K562 (cell line): ENCODE data around the gene USP13. TPM values are rescaled to one million over a fixed set of nuclear protein-coding genes. Genes with fewer than 3 reads are reported as not detected.
A peak's percentile ranks its signal among the peaks of the same experiment; 100 is the strongest.

Experiments
- ATAC-seq: fragments of 200-7000 bp; cut with Tn5 transposase; 3 replicates; pipeline ENCODE4 v1.9.1; 2020; ENCODE audit warnings: moderate library complexity
- BruUV-seq: library from RNA; stranded (reverse); fragments of 400-500 nt; replicated peaks from 2 replicates; lab custom pipeline; 2021; lab: Mats Ljungman, UMichigan
- CTCF ChIA-PET: fragments of 300-600 bp; formaldehyde crosslinking; extraction: SDS; loops from one replicate; lab custom pipeline; 2021; ENCODE audit warnings: low intra/inter-chr PET ratio; lab: Yijun Ruan, JAX
- POLR2A ChIA-PET: fragments of 300-600, 350-650 bp; sonication (Branson Sonifier 250); formaldehyde crosslinking; extraction: SDS; loops from one replicate; lab custom pipeline; 2021; ENCODE audit warnings: antibody characterized with exemption, inconsistent platforms; lab: Yijun Ruan, JAX
- DNase-seq, 4 experiments: peaks; one replicate each; pipeline versions ENCODE4 v3.0.0 to v3.0.0-alpha.2; 2011 to 2018; ENCODE audit warnings: low spot score in 3 of 4, mixed read lengths in 3 of 4; ENCODE audit errors: extremely low read depth in 1 of 4
- FAIRE-seq: peaks from 2 replicates; lab custom pipeline; 2011; peaks lifted over from hg19 to GRCh38; lab: Jason Lieb, UNC
- H2AFZ ChIP-seq: 2 replicates; pipeline ENCODE4 v1.6.0; 2011; ENCODE audit warnings: low read depth, low read length, control low read depth, inconsistent platforms
- H3K27ac ChIP-seq: fragments of 200-600 bp; 3 replicates; pipeline ENCODE4 v1.8.0; 2011; ENCODE audit warnings: low read depth, mild to moderate bottlenecking, control low read depth, inconsistent platforms, low read length, moderate library complexity, mixed read lengths; ENCODE audit errors: extremely low read depth
- H3K27me3 ChIP-seq, 2 experiments: fragments of 300-600 bp in 1 of 2; 2 replicates in 1 of 2; 3 replicates in 1 of 2; pipeline versions ENCODE4 v1.6.0 to v1.8.0; 2011; ENCODE audit warnings: inconsistent platforms in 2 of 2, low read length in 2 of 2, mild to moderate bottlenecking in 1 of 2, mixed read lengths in 1 of 2, moderate library complexity in 1 of 2; ENCODE audit not compliant: control insufficient read depth in 2 of 2, insufficient read depth in 2 of 2
- H3K36me3 ChIP-seq: fragments of 300-600 bp; 3 replicates; pipeline ENCODE4 v1.8.0; 2011; ENCODE audit warnings: mild to moderate bottlenecking, low read length, inconsistent platforms; ENCODE audit not compliant: control insufficient read depth, insufficient read depth
- H3K4me1 ChIP-seq, 2 experiments: fragments of 200-600 bp in 1 of 2; replicated peaks in 1 of 2; 2 replicates in 1 of 2; 3 replicates in 1 of 2; pipeline versions ENCODE4 v1.5.1 to v1.8.0; 2011; ENCODE audit warnings: inconsistent platforms in 2 of 2, low read length in 2 of 2, mild to moderate bottlenecking in 1 of 2, mixed read lengths in 1 of 2, moderate library complexity in 1 of 2; ENCODE audit not compliant: control insufficient read depth in 2 of 2, insufficient read depth in 2 of 2
- H3K4me2 ChIP-seq: 2 replicates; pipeline ENCODE4 v1.6.1; 2011; ENCODE audit warnings: low read length, control low read depth, inconsistent platforms, mixed read lengths; ENCODE audit not compliant: insufficient read depth
- H3K4me3 ChIP-seq: fragments of 200-600 bp; sonication (generic), shearing (Covaris generic); 2 replicates; pipeline ENCODE4 v1.5.1; 2016; ENCODE audit warnings: control low read depth, inconsistent platforms
- H3K79me2 ChIP-seq: fragments of 200-600 bp; 3 replicates; pipeline ENCODE4 v1.8.0; 2011; ENCODE audit warnings: low read length, inconsistent platforms; ENCODE audit not compliant: control insufficient read depth, insufficient read depth
- H3K9ac ChIP-seq, 2 experiments: 2 replicates each; pipeline versions ENCODE4 v1.6.0 to v1.6.1; 2011; ENCODE audit warnings: low read depth in 2 of 2, low read length in 2 of 2, control low read depth in 1 of 2, inconsistent platforms in 1 of 2, mild to moderate bottlenecking in 1 of 2, mixed read lengths in 1 of 2; ENCODE audit not compliant: insufficient read depth in 1 of 2
- H3K9me1 ChIP-seq: one replicate; pipeline ENCODE4 v1.6.0; 2011; ENCODE audit warnings: inconsistent platforms, mild to moderate bottlenecking, low read length, moderate library complexity; ENCODE audit not compliant: control insufficient read depth, insufficient read depth
- H3K9me3 ChIP-seq: replicated peaks from 2 replicates; pipeline ENCODE4 v1.5.1; 2011; ENCODE audit warnings: low read depth, low read length, inconsistent platforms; ENCODE audit not compliant: control insufficient read depth, insufficient read depth
- H4K20me1 ChIP-seq: replicated peaks from 2 replicates; pipeline ENCODE4 v1.6.1; 2011; ENCODE audit warnings: low read length, inconsistent platforms, mixed read lengths; ENCODE audit not compliant: control insufficient read depth, insufficient read depth
- ARID1B ChIP-seq: fragments of 450-650 bp; IDR thresholded peaks from 2 replicates; pipeline ENCODE4 v1.6.1; 2016; ENCODE audit warnings: antibody characterized with exemption, mild to moderate bottlenecking, inconsistent platforms
- ARNT ChIP-seq, 2 experiments: fragments of 450-650 bp; IDR thresholded peaks; 2 replicates each; pipeline ENCODE4 v1.6.1; 2016; ENCODE audit warnings: mild to moderate bottlenecking in 1 of 2
- CAMTA2 ChIP-seq: fragments of 250-450 bp; sonication (Bioruptor Pico); conservative IDR thresholded peaks from 2 replicates; pipeline ENCODE4 v1.5.1; 2022
- CHD1 ChIP-seq: fragments of 200-600 bp; sonication (generic); IDR thresholded peaks from one replicate; pipeline ENCODE4 v1.6.1; 2012; ENCODE audit warnings: mild to moderate bottlenecking, moderate library complexity, low read length, inconsistent platforms
- NFE2 ChIP-seq: IDR thresholded peaks from 2 replicates; pipeline ENCODE4 v1.6.1; 2014; ENCODE audit warnings: antibody characterized with exemption, low read depth
- RBM39 ChIP-seq: fragments of 200-400 bp; formaldehyde crosslinking; optimal IDR thresholded peaks from 2 replicates; pipeline ENCODE3; 2018; ENCODE audit warnings: low read depth, low read length
- TCF7 ChIP-seq: sonication (generic); IDR thresholded peaks from 2 replicates; pipeline ENCODE4 v1.6.1; 2016; ENCODE audit warnings: antibody characterized with exemption, borderline replicate concordance
- ZNF253 ChIP-seq: fragments of 250-450 bp; sonication (Bioruptor Pico); conservative IDR thresholded peaks from 2 replicates; pipeline ENCODE4 v1.6.1; 2021; ENCODE audit warnings: mild to moderate bottlenecking
- WGBS: fragments of 100-300 bp; shearing (Covaris generic); methylation state at CpG from one replicate; pipeline ENCODE4 v1.1.6; 2016; ENCODE audit warnings: low coverage, mixed read lengths; ENCODE audit not compliant: insufficient coverage; ENCODE audit errors: missing lambda C conversion rate; 5-methylcytosine and 5-hydroxymethylcytosine counted together
- in situ Hi-C: fragments of 300-500 bp; cut with MboI; formaldehyde crosslinking; loops from 4 replicates; pipeline ENCODE4 v1.15.0; 2018; ENCODE audit warnings: inconsistent platforms, mixed read lengths
- intact Hi-C: fragments of 100-400 bp; cut with micrococcal nuclease; formaldehyde crosslinking; loops from 2 replicates; pipeline ENCODE4 v1.14.2; 2022
- polyA plus RNA-seq, 8 experiments: library from polyadenylated mRNA; depleted of rRNA in 4 of 8; stranded (reverse) in 5 of 8; unstranded in 3 of 8; fragments of >200 nt; fragmentation: Nextera tagmentation in 2 of 8; fragmentation: Illumina TruSeq in 1 of 8; extraction: Ambion mirVana in 2 of 8; extraction: Trizol in 1 of 8; gene quantifications; 2 replicates each; pipeline versions ENCODE4 v1.2.1 to v1.2.3, GENCODE V29; 2011 to 2014; ENCODE audit warnings: inconsistent platforms in 1 of 8, missing spikeins in 1 of 8
- total RNA-seq, 7 experiments: library from RNA; depleted of rRNA in 6 of 7; stranded (reverse); fragments of >200 nt in 6 of 7; fragmentation: Illumina TruSeq in 2 of 7; extraction: Trizol in 2 of 7; gene quantifications; 2 replicates each; pipeline versions ENCODE4 v1.2.1 to v1.2.3, GENCODE V29; 2011 to 2021; ENCODE audit warnings: low replicate concordance in 1 of 7
- TF ChIP-seq, protein P1 (sequence below): fragments of 450-650 bp; IDR thresholded peaks from 2 replicates; pipeline ENCODE4 v1.6.1; 2016; ENCODE audit warnings: missing biosample characterization, missing genetic modification characterization
- TF ChIP-seq, protein P2 (sequence below), 2 experiments: IDR thresholded peaks; 2 replicates each; pipeline ENCODE4 v1.6.1; 2012; ENCODE audit warnings: improper control_type of control experiment in 2 of 2, low read depth in 2 of 2, low read length in 2 of 2, borderline replicate concordance in 1 of 2
- TF ChIP-seq, protein P3 (sequence below): sonication (generic); formaldehyde crosslinking; IDR thresholded peaks from 2 replicates; pipeline ENCODE4 v1.8.1; 2023; ENCODE audit warnings: mild to moderate bottlenecking, missing genetic modification reagents
- TF ChIP-seq, protein P4 (sequence below), 3 experiments: IDR thresholded peaks in 2 of 3; conservative IDR thresholded peaks in 1 of 3; 2 replicates each; pipeline ENCODE4 v1.5.1; 2011 to 2012; ENCODE audit warnings: low read length in 3 of 3, mild to moderate bottlenecking in 3 of 3, control low read depth in 2 of 3, improper control_type of control experiment in 1 of 3, inconsistent platforms in 1 of 3, low read depth in 1 of 3, mixed read lengths in 1 of 3, moderate library complexity in 1 of 3; ENCODE audit not compliant: insufficient read depth in 2 of 3

The USP13 gene
- total and polyA plus RNA-seq, 9 of the 15 experiments (the other 6 are each of a cell fraction or from before 2014, with no cell fraction given) = 0.11 to 2.3 (median 0.51) TPM

DNA sequence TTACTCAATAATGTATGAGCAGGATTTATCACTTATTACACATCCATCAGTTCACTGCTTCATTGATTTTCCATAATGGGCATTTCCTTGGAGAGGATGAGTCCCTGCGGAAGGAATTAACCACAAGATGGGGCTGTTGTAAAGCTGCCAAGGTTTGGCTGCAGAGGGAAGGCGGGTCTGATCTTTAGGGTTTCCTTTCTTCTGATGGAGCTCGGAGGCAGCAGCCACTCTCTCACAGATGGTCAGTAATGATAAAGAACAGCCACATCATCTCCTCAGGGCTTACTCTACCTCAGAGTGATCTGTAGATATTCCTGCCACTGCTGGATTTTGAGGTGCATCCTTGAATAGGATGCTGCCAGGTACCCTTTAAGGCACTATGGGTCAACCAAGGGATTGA is 115.2 kb downstream of the USP13 start:
- Histone ChIP-seq H3K9ac (no peak overlapping the region), H3K27me3 (no peaks in the 10 kb centered on the region), H3K4me2 (no peak overlapping the region), H3K9me1 (no peaks in the 10 kb centered on the region), H3K4me3 (no peak overlapping the region), H3K36me3 (no peaks in the 10 kb centered on the region), H3K79me2 (no peaks in the 10 kb centered on the region), H3K27ac (no peak overlapping the region), H4K20me1 (no peaks in the 10 kb centered on the region), H3K4me1 (no peaks in the 10 kb centered on the region), H2AFZ (no peak overlapping the region), H3K9me3 (no peaks in the 10 kb centered on the region)
- intact Hi-C loops (loop anchor here (5.0 kb wide), 1 partner anchor 829 kb away; no protein-coding TSS in a partner anchor), in situ Hi-C loops (no loop called here)
- FAIRE-seq (peak; percentile 65), ATAC-seq (peak; percentile 91), DNase-seq (peak; percentile 59 to 64 (median 60))
- 2% methylated on average over 3 of the region's 3 CpGs for WGBS
- ChIA-PET CTCF (interaction anchor here (0.8 kb wide), 1 partner anchor 828 kb away, joined by 3 read pairs; no protein-coding TSS in a partner anchor), POLR2A (interaction anchor here (0.6 to 0.9 kb wide), 2 partner anchors 43 to 103 kb away, joined by 3 to 4 read pairs; no protein-coding TSS in a partner anchor)
- BruUV-seq = no TSS peak
- TF ChIP-seq, protein P1, sequence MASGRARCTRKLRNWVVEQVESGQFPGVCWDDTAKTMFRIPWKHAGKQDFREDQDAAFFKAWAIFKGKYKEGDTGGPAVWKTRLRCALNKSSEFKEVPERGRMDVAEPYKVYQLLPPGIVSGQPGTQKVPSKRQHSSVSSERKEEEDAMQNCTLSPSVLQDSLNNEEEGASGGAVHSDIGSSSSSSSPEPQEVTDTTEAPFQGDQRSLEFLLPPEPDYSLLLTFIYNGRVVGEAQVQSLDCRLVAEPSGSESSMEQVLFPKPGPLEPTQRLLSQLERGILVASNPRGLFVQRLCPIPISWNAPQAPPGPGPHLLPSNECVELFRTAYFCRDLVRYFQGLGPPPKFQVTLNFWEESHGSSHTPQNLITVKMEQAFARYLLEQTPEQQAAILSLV (tag) = no peak
- TF ChIP-seq, protein P2, sequence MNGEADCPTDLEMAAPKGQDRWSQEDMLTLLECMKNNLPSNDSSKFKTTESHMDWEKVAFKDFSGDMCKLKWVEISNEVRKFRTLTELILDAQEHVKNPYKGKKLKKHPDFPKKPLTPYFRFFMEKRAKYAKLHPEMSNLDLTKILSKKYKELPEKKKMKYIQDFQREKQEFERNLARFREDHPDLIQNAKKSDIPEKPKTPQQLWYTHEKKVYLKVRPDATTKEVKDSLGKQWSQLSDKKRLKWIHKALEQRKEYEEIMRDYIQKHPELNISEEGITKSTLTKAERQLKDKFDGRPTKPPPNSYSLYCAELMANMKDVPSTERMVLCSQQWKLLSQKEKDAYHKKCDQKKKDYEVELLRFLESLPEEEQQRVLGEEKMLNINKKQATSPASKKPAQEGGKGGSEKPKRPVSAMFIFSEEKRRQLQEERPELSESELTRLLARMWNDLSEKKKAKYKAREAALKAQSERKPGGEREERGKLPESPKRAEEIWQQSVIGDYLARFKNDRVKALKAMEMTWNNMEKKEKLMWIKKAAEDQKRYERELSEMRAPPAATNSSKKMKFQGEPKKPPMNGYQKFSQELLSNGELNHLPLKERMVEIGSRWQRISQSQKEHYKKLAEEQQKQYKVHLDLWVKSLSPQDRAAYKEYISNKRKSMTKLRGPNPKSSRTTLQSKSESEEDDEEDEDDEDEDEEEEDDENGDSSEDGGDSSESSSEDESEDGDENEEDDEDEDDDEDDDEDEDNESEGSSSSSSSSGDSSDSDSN (IDR thresholded peaks at IDR 0.05; ENCODE audit: borderline replicate concordance in 1 of 2, low read depth in 2 of 2, low read length in 2 of 2) = no peak
- no peak for TF ChIP-seq ARNT (IDR thresholded peaks at IDR 0.05)
- TF ChIP-seq ZNF253 (CRISPR knock-in tag) = no peak
- no peak for TF ChIP-seq CAMTA2 (CRISPR knock-in tag)
- 0 out of 2 replicates have a peak, but pooled peaks have one; percentile 12 for TF ChIP-seq ARID1B
- no peak for TF ChIP-seq RBM39
- peak; percentile 42; the same call in 1 of the 2 replicates for TF ChIP-seq NFE2
- TF ChIP-seq, protein P3, sequence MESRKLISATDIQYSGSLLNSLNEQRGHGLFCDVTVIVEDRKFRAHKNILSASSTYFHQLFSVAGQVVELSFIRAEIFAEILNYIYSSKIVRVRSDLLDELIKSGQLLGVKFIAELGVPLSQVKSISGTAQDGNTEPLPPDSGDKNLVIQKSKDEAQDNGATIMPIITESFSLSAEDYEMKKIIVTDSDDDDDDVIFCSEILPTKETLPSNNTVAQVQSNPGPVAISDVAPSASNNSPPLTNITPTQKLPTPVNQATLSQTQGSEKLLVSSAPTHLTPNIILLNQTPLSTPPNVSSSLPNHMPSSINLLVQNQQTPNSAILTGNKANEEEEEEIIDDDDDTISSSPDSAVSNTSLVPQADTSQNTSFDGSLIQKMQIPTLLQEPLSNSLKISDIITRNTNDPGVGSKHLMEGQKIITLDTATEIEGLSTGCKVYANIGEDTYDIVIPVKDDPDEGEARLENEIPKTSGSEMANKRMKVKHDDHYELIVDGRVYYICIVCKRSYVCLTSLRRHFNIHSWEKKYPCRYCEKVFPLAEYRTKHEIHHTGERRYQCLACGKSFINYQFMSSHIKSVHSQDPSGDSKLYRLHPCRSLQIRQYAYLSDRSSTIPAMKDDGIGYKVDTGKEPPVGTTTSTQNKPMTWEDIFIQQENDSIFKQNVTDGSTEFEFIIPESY = no peak
- TF ChIP-seq TCF7 = no peak
- TF ChIP-seq, protein P4, sequence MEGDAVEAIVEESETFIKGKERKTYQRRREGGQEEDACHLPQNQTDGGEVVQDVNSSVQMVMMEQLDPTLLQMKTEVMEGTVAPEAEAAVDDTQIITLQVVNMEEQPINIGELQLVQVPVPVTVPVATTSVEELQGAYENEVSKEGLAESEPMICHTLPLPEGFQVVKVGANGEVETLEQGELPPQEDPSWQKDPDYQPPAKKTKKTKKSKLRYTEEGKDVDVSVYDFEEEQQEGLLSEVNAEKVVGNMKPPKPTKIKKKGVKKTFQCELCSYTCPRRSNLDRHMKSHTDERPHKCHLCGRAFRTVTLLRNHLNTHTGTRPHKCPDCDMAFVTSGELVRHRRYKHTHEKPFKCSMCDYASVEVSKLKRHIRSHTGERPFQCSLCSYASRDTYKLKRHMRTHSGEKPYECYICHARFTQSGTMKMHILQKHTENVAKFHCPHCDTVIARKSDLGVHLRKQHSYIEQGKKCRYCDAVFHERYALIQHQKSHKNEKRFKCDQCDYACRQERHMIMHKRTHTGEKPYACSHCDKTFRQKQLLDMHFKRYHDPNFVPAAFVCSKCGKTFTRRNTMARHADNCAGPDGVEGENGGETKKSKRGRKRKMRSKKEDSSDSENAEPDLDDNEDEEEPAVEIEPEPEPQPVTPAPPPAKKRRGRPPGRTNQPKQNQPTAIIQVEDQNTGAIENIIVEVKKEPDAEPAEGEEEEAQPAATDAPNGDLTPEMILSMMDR (IDR thresholded peaks at IDR 0.05 in 2 of 3, conservative IDR thresholded peaks at IDR 0.05 in 1 of 3; ENCODE audit: insufficient read depth in 2 of 3, low read depth in 1 of 3, low read length in 3 of 3) = peak; percentile 60 to 71 (median 70)
- TF ChIP-seq CHD1 = no peak
